Liver (tissue), 9 donors: ENCODE results near the gene TTC33. TPM values are rescaled to one million over a fixed set of nuclear protein-coding genes. Genes with fewer than 3 reads are reported as not detected.

Experiments used
- DNase-seq: peaks from one replicate; pipeline ENCODE4 v3.0.0-alpha.2; 2017; ENCODE audit warnings: low spot score
- H3K27ac ChIP-seq, 2 donors: one replicate each; pipeline ENCODE4 v1.7.0; 2013; ENCODE audit warnings: inconsistent platforms in 2 of 2, low read length in 2 of 2, control low read depth in 1 of 2, low read depth in 1 of 2, mild to moderate bottlenecking in 1 of 2
- H3K27me3 ChIP-seq, 4 donors: one replicate each; pipeline versions ENCODE4 v1.6.1 to v1.7.0; 2013; ENCODE audit warnings: low read length in 3 of 4, inconsistent platforms in 1 of 4, mild to moderate bottlenecking in 1 of 4, moderate library complexity in 1 of 4; ENCODE audit not compliant: control insufficient read depth in 4 of 4, insufficient read depth in 4 of 4
- H3K36me3 ChIP-seq, 4 donors: one replicate each; pipeline versions ENCODE4 v1.6.1 to v1.7.0; 2013; ENCODE audit warnings: low read length in 3 of 4, mild to moderate bottlenecking in 3 of 4, low read depth in 1 of 4, moderate library complexity in 1 of 4; ENCODE audit not compliant: control insufficient read depth in 4 of 4, insufficient read depth in 3 of 4
- H3K4me1 ChIP-seq, 4 donors: one replicate each; pipeline versions ENCODE4 v1.6.1 to v1.7.0; 2013; ENCODE audit warnings: low read length in 3 of 4, mild to moderate bottlenecking in 3 of 4, moderate library complexity in 1 of 4; ENCODE audit not compliant: control insufficient read depth in 4 of 4, insufficient read depth in 4 of 4
- H3K4me3 ChIP-seq, 3 donors: one replicate each; pipeline versions ENCODE4 v1.6.1 to v1.7.0; 2013; ENCODE audit warnings: low read length in 3 of 3, control low read depth in 1 of 3, low read depth in 1 of 3, mild to moderate bottlenecking in 1 of 3
- H3K9ac ChIP-seq, 2 donors: one replicate each; pipeline ENCODE4 v1.7.0; 2013; ENCODE audit warnings: low read length in 2 of 2, mild to moderate bottlenecking in 2 of 2, moderate library complexity in 2 of 2, control low read depth in 1 of 2, low read depth in 1 of 2
- H3K9me3 ChIP-seq, 4 donors: one replicate each; pipeline versions ENCODE4 v1.6.1 to v1.7.0; 2013; ENCODE audit warnings: low read length in 3 of 4; ENCODE audit not compliant: control insufficient read depth in 4 of 4
- EGR1 ChIP-seq, 2 donors: IDR thresholded peaks; 2 replicates each; pipeline ENCODE4 v1.6.1; 2016 to 2018; ENCODE audit warnings: antibody characterized with exemption in 2 of 2, low read depth in 2 of 2
- FOXA1 ChIP-seq: IDR thresholded peaks from 2 replicates; pipeline ENCODE4 v1.6.1; 2016; ENCODE audit warnings: antibody characterized with exemption
- FOXA2 ChIP-seq: IDR thresholded peaks from 2 replicates; pipeline ENCODE4 v1.6.1; 2016; ENCODE audit warnings: antibody characterized with exemption
- GABPA ChIP-seq, 2 donors: IDR thresholded peaks in 1 of 2; conservative IDR thresholded peaks in 1 of 2; 2 replicates each; pipeline ENCODE4 v1.6.1; 2016; ENCODE audit warnings: antibody characterized with exemption in 2 of 2, mild to moderate bottlenecking in 1 of 2, moderate library complexity in 1 of 2
- HNF4A ChIP-seq, 2 donors: conservative IDR thresholded peaks; 2 replicates each; pipeline ENCODE4 v1.6.1; 2016; ENCODE audit warnings: antibody characterized with exemption in 2 of 2, mild to moderate bottlenecking in 2 of 2
- HNF4G ChIP-seq: IDR thresholded peaks from 2 replicates; pipeline ENCODE4 v1.6.1; 2016; ENCODE audit warnings: antibody characterized with exemption
- JUND ChIP-seq, 2 donors: IDR thresholded peaks; 2 replicates each; pipeline ENCODE4 v1.6.1; 2016; ENCODE audit warnings: antibody characterized with exemption in 2 of 2
- NR2F2 ChIP-seq: IDR thresholded peaks from 2 replicates; pipeline ENCODE4 v1.6.1; 2016; ENCODE audit warnings: antibody characterized with exemption
- RAD21 ChIP-seq, 2 donors: IDR thresholded peaks; 2 replicates each; pipeline ENCODE4 v1.6.1; 2016; ENCODE audit warnings: antibody characterized with exemption in 2 of 2, mild to moderate bottlenecking in 2 of 2
- RXRA ChIP-seq, 2 donors: IDR thresholded peaks; 2 replicates each; pipeline ENCODE4 v1.6.1; 2017 to 2018; ENCODE audit warnings: antibody characterized with exemption in 2 of 2, mild to moderate bottlenecking in 1 of 2
- TAF1 ChIP-seq: conservative IDR thresholded peaks from 2 replicates; pipeline ENCODE4 v1.6.1; 2016; ENCODE audit warnings: antibody characterized with exemption, mild to moderate bottlenecking
- YY1 ChIP-seq: IDR thresholded peaks from 2 replicates; pipeline ENCODE4 v1.6.1; 2016; ENCODE audit warnings: antibody characterized with exemption, mild to moderate bottlenecking
- WGBS: extraction: QIAGEN DNeasy Blood & Tissue Kit; methylation state at CpG from one replicate; pipeline ENCODE4 v1.1.7; 2013; 5-methylcytosine and 5-hydroxymethylcytosine counted together
- polyA plus RNA-seq, 2 donors: library from polyadenylated mRNA; stranded (reverse) in 1 of 2; unstranded in 1 of 2; fragments of 200-250 nt in 1 of 2; fragments of >200 nt in 1 of 2; fragmentation: Nextera tagmentation in 1 of 2; extraction: Ambion mirVana in 1 of 2; gene quantifications; one replicate each; pipeline versions ENCODE4 v1.2.1 to v1.2.3, GENCODE V29; 2013 to 2015
- total RNA-seq, 2 donors: library from RNA; depleted of rRNA; stranded (reverse); fragments of >200 nt; gene quantifications; one replicate each; pipeline ENCODE4 v1.2.3, GENCODE V29; 2014
- TF ChIP-seq, protein P1 (sequence below): IDR thresholded peaks from 2 replicates; pipeline ENCODE4 v1.6.1; 2016; ENCODE audit warnings: antibody characterized with exemption
- TF ChIP-seq, protein P2 (sequence below): fragments of 150-350 bp; IDR thresholded peaks from 2 replicates; pipeline ENCODE4 v1.5.1; 2017; ENCODE audit warnings: improper control_type of control experiment, low read depth, low read length; ENCODE audit not compliant: missing input control
- TF ChIP-seq, protein P3 (sequence below): IDR thresholded peaks from 2 replicates; pipeline ENCODE4 v1.6.1; 2016; ENCODE audit warnings: antibody characterized with exemption
- TF ChIP-seq, protein P4 (sequence below): IDR thresholded peaks from 2 replicates; pipeline ENCODE4 v1.6.1; 2016; ENCODE audit warnings: antibody characterized with exemption, mild to moderate bottlenecking
- TF ChIP-seq, protein P5 (sequence below): IDR thresholded peaks from 2 replicates; pipeline ENCODE4 v1.6.1; 2016; ENCODE audit warnings: antibody characterized with exemption
- donor health status: healthy.
- donor health status: healthy.
- donor health status: healthy.
- donor health status: healthy.
- donor health status: healthy.

TTC33 gene
- total and polyA plus RNA-seq, 4 donors: 4.3 to 12.0 (median 7.6) TPM

DNA sequence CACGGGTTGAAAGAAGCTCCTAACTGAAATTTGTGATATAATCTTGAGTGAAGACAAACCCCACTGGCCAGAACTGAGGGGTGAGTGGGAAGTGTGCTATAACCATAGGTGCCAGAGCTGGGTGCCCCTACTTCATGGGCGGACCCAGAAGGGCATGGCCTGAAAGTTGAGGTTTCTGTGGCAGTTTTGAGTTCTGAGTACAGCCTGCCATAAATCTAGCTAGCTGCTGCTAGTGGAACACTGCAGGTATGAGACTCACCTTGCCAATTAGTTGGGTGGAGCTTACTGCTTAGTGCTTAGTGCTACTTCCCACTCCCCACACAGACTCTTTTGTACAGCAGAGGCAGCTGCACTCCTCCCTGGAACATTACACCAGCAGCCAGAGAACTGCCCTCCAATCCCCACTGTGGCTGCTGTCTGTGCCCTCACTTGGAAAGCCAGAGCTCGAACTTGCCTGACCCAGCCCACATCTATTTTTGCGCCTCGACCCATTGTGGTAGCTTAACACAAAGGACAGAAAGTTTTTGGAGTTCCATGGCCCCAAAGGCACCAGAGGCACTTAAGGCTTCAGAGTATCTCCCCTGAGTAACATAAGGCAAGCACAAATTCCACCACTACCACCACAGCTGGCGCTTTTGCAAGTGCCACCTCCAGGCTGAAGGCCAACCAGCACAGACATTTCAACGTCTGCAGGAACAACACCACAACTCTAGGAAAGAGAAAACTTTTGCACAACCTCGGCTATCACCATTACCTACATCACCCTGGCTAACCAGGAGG is 103.1 kb downstream of the TTC33 start:
- no peaks in the 10 kb centered on the region for H3K4me1 ChIP-seq
- H3K27me3 ChIP-seq: no peaks in the 10 kb centered on the region
- H3K36me3 ChIP-seq: no peaks in the 10 kb centered on the region
- H3K27ac ChIP-seq: no peak overlapping the region
- no peak overlapping the region for H3K9ac ChIP-seq
- TF ChIP-seq YY1 (no peak), RAD21 (IDR thresholded peaks at IDR 0.05) (no peak), HNF4A (conservative IDR thresholded peaks at IDR 0.05) (no peak), HNF4G (no peak), FOXA2 (no peak), RXRA (IDR thresholded peaks at IDR 0.05) (no peak), NR2F2 (no peak), EGR1 (IDR thresholded peaks at IDR 0.05; ENCODE audit: low read depth in 2 of 2) (no peak), TAF1 (no peak), FOXA1 (no peak)
- TF ChIP-seq, protein P1, sequence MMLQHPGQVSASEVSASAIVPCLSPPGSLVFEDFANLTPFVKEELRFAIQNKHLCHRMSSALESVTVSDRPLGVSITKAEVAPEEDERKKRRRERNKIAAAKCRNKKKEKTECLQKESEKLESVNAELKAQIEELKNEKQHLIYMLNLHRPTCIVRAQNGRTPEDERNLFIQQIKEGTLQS: no peak
- TF ChIP-seq, protein P2, sequence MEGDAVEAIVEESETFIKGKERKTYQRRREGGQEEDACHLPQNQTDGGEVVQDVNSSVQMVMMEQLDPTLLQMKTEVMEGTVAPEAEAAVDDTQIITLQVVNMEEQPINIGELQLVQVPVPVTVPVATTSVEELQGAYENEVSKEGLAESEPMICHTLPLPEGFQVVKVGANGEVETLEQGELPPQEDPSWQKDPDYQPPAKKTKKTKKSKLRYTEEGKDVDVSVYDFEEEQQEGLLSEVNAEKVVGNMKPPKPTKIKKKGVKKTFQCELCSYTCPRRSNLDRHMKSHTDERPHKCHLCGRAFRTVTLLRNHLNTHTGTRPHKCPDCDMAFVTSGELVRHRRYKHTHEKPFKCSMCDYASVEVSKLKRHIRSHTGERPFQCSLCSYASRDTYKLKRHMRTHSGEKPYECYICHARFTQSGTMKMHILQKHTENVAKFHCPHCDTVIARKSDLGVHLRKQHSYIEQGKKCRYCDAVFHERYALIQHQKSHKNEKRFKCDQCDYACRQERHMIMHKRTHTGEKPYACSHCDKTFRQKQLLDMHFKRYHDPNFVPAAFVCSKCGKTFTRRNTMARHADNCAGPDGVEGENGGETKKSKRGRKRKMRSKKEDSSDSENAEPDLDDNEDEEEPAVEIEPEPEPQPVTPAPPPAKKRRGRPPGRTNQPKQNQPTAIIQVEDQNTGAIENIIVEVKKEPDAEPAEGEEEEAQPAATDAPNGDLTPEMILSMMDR: no peak
- TF ChIP-seq, protein P3, sequence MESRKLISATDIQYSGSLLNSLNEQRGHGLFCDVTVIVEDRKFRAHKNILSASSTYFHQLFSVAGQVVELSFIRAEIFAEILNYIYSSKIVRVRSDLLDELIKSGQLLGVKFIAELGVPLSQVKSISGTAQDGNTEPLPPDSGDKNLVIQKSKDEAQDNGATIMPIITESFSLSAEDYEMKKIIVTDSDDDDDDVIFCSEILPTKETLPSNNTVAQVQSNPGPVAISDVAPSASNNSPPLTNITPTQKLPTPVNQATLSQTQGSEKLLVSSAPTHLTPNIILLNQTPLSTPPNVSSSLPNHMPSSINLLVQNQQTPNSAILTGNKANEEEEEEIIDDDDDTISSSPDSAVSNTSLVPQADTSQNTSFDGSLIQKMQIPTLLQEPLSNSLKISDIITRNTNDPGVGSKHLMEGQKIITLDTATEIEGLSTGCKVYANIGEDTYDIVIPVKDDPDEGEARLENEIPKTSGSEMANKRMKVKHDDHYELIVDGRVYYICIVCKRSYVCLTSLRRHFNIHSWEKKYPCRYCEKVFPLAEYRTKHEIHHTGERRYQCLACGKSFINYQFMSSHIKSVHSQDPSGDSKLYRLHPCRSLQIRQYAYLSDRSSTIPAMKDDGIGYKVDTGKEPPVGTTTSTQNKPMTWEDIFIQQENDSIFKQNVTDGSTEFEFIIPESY: no peak
- TF ChIP-seq, protein P4, sequence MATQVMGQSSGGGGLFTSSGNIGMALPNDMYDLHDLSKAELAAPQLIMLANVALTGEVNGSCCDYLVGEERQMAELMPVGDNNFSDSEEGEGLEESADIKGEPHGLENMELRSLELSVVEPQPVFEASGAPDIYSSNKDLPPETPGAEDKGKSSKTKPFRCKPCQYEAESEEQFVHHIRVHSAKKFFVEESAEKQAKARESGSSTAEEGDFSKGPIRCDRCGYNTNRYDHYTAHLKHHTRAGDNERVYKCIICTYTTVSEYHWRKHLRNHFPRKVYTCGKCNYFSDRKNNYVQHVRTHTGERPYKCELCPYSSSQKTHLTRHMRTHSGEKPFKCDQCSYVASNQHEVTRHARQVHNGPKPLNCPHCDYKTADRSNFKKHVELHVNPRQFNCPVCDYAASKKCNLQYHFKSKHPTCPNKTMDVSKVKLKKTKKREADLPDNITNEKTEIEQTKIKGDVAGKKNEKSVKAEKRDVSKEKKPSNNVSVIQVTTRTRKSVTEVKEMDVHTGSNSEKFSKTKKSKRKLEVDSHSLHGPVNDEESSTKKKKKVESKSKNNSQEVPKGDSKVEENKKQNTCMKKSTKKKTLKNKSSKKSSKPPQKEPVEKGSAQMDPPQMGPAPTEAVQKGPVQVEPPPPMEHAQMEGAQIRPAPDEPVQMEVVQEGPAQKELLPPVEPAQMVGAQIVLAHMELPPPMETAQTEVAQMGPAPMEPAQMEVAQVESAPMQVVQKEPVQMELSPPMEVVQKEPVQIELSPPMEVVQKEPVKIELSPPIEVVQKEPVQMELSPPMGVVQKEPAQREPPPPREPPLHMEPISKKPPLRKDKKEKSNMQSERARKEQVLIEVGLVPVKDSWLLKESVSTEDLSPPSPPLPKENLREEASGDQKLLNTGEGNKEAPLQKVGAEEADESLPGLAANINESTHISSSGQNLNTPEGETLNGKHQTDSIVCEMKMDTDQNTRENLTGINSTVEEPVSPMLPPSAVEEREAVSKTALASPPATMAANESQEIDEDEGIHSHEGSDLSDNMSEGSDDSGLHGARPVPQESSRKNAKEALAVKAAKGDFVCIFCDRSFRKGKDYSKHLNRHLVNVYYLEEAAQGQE: no peak
- no peaks in the 10 kb centered on the region for H3K9me3 ChIP-seq
- 75% methylated on average over 8 of the region's 8 CpGs for WGBS
- no peak overlapping the region for H3K4me3 ChIP-seq
- no peak for DNase-seq

DNA sequence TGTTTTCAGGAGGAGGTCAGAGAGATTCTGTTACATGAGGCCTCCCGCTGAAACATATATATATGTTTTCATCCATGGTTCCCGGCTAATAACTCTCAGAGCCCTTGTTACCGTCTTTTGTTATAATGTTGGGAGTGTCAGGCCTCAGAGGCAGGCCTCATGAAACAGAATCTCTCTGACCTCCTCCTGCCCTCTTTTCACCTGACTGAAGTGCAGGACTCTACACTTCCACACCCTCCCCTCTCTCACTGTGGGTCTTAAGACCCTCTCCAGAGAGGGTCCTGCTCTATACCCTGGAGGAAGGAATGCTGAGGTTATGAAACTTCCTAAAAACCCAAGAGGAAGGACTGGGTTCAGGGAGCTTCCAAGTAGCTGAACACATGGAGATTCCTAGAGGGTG is 104.6 kb downstream of the TTC33 start:
- TF ChIP-seq, protein P2: no peak
- TF ChIP-seq JUND (IDR thresholded peaks at IDR 0.05): no peak
- TF ChIP-seq, protein P1: no peak
- TF ChIP-seq FOXA1: no peak
- TF ChIP-seq HNF4G: no peak
- TF ChIP-seq TAF1: no peak
- TF ChIP-seq, protein P5, sequence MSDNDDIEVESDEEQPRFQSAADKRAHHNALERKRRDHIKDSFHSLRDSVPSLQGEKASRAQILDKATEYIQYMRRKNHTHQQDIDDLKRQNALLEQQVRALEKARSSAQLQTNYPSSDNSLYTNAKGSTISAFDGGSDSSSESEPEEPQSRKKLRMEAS: no peak
- TF ChIP-seq EGR1 (IDR thresholded peaks at IDR 0.05; ENCODE audit: low read depth in 2 of 2): no peak
- TF ChIP-seq, protein P3: no peak
- no peak for TF ChIP-seq HNF4A (conservative IDR thresholded peaks at IDR 0.05)
- TF ChIP-seq RXRA (IDR thresholded peaks at IDR 0.05): no peak
- no peak for TF ChIP-seq GABPA (IDR thresholded peaks at IDR 0.05 in 1 of 2, conservative IDR thresholded peaks at IDR 0.05 in 1 of 2)
- TF ChIP-seq YY1: no peak
- no peak for TF ChIP-seq RAD21 (IDR thresholded peaks at IDR 0.05)
- no peak for TF ChIP-seq FOXA2
- no peak for TF ChIP-seq NR2F2
- Histone ChIP-seq H3K36me3 (no peaks in the 10 kb centered on the region), H3K4me1 (no peaks in the 10 kb centered on the region), H3K9me3 (no peaks in the 10 kb centered on the region), H3K27ac (no peak overlapping the region), H3K27me3 (no peaks in the 10 kb centered on the region), H3K9ac (no peak overlapping the region), H3K4me3 (no peak overlapping the region)
- DNase-seq: no peak
- WGBS: 94% methylated on average over 3 of the region's 3 CpGs
